IPS DF 4.7 (cell line): ENCODE results near the gene RGS11.
A peak's percentile ranks its signal among the peaks of the same experiment; 100 is the strongest.
"Not testable (repeated sequence)": the region's sequence is repeated elsewhere in the genome, so short reads cannot be mapped to it uniquely, and the experiment has no call there.

Experiments used
- DNase-seq: peaks from one replicate; pipeline ENCODE4 v3.0.0-alpha.2; 2013; ENCODE audit warnings: low spot score; ENCODE audit errors: extremely low read depth

RGS11 gene

DNA sequence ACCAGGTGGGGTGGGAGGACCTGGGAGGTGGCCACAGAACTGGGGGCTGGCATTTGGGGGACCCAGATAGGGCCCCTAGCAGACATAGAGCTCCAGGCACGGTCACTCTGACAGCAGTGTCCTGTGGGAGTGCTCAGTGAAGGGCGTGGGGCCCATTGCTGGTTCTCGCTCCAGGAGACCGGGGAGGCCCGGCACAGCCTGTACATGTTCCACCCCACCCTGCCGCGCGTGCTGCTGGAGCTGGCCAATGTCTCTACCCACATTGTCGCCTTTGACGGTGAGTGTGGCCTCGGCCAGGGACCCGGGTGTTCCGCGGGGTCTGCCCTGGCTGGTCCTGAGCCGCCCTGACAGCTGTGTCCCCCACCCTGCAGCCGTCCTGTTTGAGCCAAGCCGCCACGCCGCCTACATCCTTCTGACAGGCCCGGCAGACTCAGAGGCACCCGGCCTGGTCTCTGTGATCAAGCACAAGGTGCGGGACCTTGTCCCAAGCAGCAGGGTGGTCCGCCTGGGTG lies 11.2 kb downstream of the RGS11 start:
- DNase-seq, result no peak

DNA sequence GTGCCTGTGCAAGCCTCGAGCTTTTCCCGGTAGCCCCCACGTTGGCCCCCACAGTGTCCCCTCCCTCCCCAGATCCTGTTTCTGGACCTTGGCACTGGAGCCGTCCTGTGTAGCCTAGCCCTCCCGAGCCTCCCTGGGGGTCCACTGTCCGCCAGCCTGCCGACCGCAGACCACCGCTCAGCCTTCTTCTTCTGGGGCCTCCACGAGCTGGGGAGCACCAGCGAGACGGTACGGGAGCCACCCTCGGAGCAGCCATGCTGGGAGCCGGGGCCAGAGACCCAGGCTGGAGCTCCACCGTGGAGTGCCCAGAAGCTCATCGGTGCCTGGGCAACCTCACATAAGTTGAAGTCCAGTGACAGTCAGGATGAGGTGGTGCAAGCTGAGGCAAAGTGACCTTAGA lies 11.8 kb downstream of the RGS11 start:
- DNase-seq, result no peak

DNA sequence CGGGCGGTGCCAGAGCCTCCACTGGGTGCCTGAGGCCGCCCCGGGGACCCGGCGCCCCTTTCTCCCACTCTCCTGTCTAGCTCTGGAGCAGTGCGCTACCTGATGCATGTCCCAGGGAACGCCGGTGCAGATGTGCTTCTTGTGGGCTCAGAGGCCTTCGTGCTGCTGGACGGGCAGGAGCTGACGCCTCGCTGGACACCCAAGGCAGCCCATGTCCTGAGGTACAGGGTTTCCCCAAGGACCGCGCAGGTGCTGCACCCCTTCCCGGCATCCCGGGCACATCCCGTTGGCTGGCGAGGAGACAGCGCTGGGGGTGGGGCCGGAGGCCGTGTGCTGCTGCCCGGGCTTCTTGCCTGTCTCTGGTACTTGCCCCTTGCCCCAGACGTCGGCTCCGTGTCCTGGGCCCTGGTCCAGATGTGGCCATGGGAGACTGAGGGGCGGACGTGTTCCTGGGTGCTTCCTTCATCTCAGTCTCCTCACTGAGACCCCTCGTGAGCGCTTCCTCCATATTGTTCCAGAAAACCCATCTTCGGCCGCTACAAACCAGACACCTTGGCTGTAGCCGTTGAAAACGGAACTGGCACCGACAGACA lies 12.5 kb downstream of the RGS11 start:
- DNase-seq, result no peak

DNA sequence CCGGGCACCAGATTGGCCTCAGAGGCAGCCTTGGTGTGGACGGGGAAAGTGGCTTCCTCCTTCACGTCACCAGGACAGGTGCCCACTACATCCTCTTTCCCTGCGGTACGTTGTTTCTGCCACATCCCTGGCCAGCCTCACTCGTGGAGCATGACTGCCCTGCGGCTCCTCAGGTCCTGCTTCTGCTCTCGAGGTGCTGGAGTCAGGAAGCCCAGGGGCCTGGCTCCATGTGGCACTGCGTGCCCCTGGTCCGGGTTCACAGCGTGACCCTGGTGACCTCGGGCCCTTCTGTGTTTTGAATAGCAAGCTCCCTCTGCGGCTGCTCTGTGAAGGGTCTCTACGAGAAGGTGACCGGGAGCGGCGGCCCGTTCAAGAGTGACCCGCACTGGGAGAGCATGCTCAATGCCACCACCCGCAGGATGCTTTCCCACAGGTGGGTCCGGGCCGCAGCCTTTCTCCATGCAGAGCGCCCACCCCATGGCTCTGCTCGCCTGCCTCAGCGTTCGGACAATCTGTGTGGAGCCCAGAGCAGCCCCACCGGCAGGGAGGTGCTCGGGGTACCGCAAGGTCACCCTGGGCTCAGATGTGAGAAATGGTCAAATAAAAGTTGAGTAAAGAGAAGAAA lies 13.5 kb downstream of the RGS11 start:
- DNase-seq, result no peak

DNA sequence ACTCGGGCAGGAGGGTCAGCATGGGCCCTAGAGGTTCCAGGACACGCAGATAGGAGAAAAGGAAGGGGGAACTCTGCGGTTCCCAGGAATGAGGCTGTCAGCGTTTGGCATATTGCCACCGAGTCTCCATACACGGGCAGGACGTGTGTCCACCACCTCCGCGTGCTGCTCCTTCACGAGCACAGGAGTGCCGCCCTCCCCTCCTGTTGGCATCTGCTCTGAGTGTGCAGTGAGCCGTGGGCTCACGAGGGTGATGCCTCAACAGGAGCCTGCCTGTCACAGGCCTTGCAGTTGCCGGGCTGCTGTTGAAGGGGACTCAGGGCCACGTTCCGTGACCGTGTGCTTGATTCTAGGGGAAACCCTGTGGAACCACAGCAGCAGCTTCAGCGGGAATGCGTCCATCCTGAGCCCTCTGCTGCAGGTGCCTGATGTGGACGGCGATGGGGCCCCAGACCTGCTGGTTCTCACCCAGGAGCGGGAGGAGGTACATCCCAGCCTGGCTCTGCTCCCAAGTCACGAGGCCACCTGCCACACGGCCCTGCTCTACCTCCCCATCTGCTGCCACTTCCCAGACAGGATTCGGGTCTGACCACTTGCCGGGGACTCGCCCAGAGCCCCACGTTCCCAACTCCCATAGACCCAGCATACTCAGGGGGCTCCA lies 14.6 kb downstream of the RGS11 start:
- no peak for DNase-seq

DNA sequence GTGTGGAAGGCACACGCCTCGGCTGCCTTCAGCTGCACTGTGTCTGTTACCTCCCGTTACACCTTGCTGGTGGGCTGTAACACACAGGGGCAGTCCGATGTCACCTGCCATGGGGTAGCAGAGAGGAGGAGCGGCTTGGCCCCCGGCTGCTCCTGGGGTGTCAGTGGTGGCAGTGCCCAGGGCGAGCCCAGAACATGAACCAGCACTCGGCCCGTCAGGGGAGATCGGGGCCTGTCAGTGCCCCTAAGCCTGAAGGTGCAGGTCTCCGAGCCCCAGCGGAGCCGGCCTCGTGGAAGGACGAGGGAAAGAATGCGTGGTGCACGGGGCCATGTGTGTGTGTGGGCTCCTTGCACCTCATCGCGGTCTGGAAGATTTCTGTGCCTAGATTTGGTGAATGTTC lies 15.4 kb downstream of the RGS11 start:
- DNase-seq, result no peak

DNA sequence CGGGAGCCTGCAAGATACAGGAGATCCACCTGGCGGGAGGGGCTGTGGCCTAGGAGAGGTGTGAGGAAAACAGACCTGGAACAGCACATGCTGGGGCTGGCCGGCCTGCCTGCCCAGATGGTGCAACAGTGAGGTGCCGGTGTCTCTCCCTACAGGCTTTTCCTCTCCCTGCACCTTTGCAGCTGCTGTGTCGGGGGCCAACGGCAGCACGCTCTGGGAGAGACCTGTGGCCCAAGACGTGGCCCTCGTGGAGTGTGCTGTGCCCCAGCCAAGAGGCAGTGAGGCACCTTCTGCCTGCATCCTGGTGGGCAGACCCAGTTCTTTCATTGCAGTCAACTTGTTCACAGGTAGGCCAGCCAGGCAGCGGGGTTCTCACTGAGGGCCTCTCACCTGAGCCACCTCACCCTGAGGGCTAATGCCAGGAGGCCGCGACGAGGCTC lies 15.9 kb downstream of the RGS11 start:
- DNase-seq, result no peak

DNA sequence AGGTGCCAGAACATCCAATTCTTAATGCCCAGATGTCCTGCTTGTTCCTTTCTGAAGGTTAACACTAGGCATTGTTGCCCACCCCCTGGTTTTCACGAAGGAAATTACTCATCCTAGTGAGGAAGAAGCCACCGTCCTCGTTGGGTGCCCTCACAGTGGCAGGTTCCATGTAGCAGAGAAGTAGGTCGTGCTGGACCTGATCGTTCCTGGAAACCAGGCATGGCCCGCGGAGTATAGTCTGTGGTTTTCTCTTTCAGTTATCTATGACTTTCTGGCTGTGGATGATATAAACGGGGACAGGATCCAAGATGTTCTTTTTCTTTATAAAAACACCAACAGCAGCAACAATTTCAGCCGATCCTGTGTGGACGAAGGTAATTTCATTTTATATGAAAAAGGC lies 16.5 kb downstream of the RGS11 start:
- DNase-seq, result no peak

DNA sequence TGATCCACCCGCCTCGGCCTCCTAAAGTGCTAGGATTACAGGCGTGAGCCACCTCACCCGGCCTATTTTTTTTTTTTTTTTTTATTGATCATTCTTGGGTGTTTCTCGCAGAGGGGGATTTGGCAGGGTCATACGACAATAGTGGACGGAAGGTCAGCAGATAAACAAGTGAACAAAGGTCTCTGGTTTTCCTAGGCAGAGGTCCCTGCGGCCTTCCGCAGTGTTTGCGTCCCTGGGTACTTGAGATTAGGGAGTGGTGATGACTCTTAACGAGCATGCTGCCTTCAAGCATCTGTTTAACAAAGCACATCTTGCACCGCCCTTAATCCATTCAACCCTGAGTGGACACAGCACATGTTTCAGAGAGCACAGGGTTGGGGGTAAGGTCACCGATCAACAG lies 17.7 kb downstream of the RGS11 start:
- DNase-seq, result not testable (repeated sequence)

DNA sequence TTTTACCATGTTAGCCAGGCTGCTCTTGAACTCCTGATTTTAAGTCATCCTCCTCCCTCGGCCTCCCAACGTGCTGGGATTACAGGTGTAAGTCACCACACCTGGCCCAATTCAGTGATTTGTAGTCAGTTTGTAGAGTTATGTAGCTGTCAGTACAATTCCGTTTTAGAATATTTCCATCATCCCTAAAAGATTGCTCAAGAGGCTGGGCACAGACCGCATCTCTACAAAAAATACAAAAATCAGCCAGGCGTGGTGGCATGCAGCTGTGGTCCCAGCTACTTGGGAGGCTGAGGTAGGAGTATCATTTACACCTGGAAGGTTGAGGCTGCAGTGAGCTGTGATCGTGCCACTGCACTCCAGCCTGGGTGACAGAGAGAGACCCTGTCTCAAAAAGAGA lies 20.6 kb downstream of the RGS11 start:
- no peak for DNase-seq

DNA sequence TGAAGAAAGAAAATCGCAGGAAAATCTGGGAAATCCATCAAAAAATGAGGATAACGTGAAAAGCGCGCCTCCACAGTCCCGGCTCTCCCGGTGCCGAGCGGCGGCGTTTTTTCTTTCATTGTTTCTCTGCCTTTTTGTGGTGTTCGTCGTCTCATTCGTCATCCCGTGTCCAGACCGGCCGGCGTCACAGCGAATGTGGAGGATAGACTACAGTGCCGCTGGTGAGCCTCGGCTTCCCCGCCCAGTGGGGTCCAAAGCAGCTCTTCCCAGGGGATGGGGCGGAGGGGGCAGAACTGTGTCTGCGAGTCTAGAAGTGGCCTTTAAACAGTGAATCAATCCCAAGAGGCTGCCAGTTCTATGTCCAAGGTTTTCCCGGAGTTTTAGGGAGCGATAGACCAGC lies 21.3 kb downstream of the RGS11 start:
- DNase-seq, result no peak

DNA sequence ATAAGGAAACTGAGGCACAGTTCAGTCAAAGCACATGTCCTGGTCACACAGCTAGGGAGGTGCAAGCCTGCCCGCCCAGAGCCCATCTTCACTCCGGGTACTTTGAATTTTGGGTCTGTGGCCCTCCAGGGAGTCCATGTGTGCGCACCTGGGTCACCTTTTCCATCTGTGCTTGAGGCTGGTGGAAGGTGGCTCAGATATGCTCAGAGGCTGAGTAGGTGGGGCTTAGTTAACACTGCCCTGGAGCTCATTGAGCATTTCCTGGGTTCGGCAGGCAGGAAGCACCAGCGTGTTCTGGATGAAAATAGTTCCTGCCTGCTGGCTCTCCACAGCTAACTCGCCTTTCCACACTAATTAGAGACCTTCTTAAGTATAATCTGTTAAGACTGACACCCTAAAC lies 21.9 kb downstream of the RGS11 start:
- DNase-seq, result no peak

DNA sequence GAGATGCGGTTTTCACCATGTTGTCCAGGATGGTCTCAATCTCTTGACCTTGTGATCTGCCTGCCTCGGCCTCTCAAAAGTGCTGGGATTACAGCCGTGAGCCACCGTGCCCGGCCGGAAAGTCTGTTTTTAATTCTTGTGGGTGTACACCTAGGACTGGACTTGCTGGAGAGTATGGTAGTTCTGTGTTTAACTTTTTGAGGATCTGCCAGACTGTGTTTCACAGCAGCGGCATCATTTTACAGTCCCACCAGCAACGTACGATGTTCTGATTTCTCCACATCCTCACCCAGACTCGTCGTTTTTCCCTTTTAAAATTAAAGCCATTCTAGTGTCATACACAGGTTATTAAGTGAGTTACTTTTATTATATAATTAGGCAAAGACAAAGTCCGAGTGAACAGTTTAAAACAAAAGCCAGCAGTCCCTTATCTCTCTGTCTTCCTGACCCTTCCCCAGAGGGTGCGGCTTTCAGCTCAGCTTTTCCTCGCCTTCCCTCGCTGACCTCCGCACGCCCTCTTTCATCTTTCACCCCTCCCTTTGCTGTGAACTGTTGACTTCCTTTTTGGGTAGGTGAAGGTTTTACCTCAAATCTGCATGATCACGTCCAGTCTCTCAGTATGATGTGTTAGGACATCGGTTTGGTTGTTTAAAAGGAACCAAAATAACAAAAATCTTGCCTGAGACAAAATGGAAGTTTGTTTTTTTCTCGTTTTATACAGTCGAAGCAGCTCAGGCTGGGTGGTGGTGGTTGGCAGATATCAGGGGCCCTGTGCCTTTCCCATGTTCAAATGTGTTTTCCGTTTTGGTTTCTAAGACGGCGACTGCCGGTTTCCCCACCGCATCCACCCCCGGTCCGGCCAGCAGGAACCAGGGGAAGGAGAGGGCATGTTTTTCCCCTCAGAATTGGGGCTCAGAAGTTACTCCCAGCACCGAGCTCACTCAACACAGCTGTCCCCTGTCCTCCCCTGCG lies 23.1 kb downstream of the RGS11 start:
- DNase-seq, result no peak

DNA sequence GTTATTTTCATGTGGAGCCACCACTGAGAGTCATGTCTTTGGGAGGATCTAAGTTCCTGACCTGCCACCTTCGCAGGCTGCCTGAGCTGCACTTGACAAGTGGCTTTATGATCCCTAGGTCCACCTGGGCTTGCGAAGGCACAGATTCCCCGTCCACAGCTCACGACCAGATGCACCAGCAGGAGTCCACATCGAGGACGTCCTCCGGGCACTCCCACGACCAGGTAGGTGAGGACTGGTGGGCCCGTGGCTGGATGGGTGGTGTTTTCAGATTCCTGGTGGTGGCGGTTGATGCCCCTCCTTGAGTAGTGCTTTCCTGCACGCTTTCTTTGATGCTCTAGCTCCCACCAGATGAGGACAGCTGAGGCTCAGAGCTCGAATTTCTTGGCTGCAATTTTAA lies 26.3 kb downstream of the RGS11 start:
- no peak for DNase-seq

DNA sequence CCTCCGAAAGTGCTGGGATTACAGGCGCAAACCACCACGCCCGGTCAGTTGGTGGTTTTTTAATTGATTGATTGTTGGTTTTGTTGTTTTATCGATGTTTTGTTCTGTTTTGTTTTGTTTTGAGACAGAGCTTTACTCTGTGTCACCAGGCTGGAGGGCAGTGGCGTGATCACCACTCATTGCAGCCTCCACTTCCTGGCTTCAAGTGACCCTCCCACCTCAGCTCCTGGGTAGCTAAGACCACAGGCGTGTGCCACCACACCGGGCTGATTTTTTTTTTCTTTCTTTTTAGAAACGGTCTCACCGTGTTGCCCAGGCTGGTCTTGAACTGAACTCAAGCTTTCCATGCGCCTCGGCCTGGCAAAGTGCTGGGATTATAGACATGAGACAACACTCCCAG lies 28.7 kb downstream of the RGS11 start:
- DNase-seq, result no peak

DNA sequence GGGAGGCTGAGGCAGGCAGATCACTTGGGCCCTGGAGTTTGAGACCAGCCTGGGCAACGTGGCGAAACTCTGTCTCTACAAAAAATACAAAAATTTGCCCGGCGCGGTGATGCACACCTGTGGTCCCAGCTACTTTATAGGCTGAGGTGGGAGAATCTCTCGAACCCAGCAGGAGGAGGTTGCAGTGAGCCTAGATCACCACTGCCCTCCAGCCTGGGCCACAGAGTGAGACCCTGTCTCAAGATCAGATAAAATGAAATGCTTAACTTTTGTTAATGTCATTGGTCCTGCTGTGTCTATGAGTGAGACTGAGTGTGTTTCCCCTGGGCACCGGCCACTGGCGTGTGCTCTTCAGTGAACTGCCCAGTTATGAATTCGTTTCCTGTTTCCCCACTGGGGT lies 30.6 kb downstream of the RGS11 start:
- no peak for DNase-seq

DNA sequence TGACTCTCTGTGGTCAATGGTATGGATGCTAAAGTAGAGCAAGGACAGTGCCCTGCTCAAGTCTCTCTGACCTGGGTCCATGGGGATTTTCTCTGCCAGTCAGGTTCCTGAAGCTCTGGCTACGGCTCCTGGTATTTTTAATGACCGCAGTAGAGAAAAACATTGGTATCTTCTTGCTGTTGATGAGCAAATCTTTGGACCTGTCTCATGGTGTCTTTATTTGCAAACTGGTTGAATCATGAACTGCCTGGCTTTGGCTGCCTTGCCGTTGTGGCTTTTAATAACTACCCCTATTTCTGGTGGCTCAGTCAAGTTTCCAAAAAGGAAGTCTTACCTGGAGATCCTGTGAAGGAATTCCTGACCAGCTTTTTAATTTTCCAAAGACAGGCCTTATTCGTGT lies 32.4 kb downstream of the RGS11 start:
- DNase-seq, result no peak

DNA sequence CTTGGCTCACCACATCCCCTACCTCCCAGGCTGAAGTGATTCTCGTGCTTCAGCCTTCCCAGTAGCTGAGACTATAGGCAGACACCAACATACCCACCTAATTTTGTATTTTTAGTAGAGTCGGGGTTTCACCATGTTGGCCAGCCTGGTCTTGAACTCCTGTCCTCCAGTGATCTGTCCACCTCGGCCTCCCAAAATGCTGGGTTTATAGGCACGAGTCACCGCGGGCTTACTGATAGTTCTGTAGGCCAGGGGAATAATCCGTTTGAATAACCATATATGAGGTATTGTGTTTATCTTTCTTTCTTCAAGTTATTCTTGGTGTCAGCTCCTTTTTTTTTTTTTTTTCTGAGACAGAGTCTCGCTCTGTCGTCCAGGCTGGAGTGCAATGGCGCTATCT lies 33.5 kb downstream of the RGS11 start:
- no peak for DNase-seq

DNA sequence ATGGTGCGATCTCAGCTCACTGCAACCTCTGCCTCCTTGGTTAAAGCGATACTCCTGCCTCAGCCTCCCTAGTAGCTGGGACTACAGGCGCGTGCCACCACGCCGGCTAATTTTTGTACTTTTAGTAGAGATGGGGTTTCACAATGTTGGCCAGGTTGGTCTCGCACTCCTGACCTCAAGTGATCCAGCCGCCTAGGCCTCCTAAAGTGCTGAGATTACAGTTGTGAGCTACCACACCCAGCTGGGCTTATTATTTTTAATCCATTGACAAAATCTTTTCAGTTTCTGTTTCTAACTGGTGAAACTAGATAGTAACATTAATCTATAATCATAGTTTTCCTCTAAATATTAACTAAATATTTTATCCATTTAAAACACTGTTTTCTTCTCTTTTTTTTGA lies 35.2 kb downstream of the RGS11 start:
- DNase-seq, result no peak

DNA sequence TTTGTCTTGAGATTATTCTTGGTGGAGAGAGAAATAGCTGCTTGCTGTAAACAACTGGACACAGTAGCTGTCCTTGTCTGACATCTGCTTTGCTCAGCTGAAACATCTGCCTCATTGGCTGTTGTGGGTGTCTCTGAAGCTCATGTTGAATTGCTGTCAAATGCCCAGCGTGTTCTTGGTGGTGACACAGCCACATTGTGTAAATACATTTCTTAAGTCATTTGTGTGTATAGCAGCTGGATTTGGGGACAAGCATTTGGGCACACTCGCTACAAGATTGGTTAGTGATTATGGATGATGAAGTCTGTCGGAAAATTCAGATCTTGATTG lies 35.8 kb downstream of the RGS11 start:
- no peak for DNase-seq

DNA sequence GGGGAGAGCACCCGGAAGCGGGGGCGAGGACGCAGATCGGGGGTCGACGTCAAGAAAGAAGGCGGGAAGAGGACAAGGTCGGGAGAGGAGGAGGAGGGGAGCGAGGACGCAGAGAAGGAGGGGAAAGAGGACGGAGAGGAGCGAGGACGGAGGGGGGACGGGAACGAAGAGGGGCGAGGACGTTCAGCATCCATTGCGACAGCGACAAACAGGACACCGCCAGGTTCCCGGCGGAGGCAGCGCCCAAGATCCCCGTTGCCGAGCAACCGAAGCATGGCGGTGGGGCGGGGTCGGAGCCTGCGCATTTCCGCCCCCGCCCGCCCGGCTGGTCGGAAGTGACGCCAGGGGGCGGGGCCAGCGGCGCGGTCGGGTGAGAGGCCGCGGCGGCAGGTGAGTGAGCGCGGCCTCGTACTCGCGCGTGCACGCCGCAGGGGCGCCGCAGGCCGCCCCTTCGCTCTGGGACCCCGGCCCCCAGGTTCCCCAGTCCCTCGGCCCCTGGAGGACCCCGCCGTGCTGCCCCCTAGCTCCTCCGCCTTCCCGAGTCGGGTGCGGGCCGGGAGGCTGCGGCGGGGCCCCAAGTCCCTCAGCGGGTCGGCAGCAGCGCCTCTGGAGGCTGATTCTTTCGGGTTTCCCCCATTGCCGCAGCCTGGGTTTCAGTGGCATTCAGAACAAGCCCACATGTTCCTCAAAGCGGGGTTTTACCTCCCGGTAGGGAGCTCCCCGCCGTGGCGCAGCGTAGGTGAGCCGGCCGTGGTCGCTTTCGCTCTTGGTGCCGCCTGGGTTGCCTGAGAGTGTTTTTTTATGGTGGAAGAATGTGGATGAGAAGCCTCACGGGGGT lies 41.1 kb downstream of the RGS11 start, which contains the start of gene FAM234A:
TSS of gene FAM234A (plus strand) at position 354 of the 838 bp plus-strand sequence. CDS start 19,593 bp downstream, outside the sequence.
- DNase-seq, result peak; percentile 51
